ENCODE data around the gene NMNAT1. TPM values are rescaled to one million over a fixed set of nuclear protein-coding genes. Genes with fewer than 3 reads are reported as not detected.
A peak's percentile ranks its signal among the peaks of the same experiment; 100 is the strongest.
"Not testable (repeated sequence)": the region's sequence is repeated elsewhere in the genome, so short reads cannot be mapped to it uniquely, and the experiment has no call there.

The NMNAT1 gene
- total RNA-seq, 2 donors from 2014 or later: 5.4 to 7.9 TPM

DNA sequence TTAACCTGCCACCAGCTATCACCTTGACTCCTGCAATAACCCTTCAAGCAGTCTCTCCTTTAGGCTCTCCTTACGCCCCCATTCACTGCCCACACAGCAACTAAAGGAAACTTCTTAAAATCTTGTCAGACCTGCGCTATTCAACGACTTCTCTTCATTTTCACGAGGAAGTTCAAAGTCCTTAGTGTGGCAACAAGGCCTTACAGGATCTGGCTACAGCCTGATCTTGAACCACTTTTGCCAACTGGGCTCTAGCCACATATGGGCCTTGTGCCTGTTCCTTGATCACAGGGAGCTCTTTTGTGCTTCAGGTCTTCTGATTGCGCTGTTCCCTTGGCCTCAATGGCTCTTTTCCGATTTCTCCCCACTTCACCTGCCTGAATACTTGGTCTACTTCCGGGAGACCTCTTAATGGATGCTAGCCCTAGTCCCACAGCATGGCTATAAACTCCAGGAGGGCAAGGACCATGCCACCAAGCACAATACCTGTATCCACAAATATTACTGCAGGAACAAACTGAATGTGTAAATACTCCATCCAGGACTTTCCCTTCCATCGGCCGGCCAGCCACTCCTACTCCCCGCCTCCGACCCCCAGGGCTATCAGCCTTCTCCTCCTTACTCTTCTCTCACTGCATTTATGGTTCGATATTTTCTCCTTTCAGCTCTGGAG, 30.9 kb upstream of the NMNAT1 start:
- no peaks in the 10 kb centered on the region for H3K36me3 ChIP-seq (ENCODE audit: control insufficient read depth, insufficient read depth, low read length)
- no peaks in the 10 kb centered on the region for H3K36me3 Mint-ChIP-seq (ENCODE audit: low read depth)
- TF ChIP-seq, protein P1, sequence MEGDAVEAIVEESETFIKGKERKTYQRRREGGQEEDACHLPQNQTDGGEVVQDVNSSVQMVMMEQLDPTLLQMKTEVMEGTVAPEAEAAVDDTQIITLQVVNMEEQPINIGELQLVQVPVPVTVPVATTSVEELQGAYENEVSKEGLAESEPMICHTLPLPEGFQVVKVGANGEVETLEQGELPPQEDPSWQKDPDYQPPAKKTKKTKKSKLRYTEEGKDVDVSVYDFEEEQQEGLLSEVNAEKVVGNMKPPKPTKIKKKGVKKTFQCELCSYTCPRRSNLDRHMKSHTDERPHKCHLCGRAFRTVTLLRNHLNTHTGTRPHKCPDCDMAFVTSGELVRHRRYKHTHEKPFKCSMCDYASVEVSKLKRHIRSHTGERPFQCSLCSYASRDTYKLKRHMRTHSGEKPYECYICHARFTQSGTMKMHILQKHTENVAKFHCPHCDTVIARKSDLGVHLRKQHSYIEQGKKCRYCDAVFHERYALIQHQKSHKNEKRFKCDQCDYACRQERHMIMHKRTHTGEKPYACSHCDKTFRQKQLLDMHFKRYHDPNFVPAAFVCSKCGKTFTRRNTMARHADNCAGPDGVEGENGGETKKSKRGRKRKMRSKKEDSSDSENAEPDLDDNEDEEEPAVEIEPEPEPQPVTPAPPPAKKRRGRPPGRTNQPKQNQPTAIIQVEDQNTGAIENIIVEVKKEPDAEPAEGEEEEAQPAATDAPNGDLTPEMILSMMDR (conservative IDR thresholded peaks at IDR 0.05): no peak

DNA sequence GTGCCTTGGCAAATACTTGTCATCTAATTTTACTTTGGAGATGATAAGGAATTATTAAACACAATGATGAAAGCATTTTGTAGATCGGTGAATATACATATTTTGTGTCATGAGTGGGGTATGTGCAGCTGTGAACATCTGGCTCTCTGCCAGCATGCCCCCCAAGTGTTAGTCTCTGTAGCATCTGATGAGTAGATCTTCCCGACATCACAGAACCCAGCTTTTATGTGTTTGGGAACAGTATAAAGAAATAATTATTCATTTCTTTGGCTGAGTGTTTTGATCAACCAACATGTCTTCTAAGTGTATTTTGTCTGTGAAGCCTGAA, 28.7 kb upstream of the NMNAT1 start:
- H3K9me3 ChIP-seq (ENCODE audit: control insufficient read depth, low read length): no peaks in the 10 kb centered on the region
- H3K4me3 ChIP-seq (ENCODE audit: low read length): no peak overlapping the region
- H3K27me3 ChIP-seq (ENCODE audit: control insufficient read depth, insufficient read depth, low read length, poor library complexity, severe bottlenecking): no peaks in the 10 kb centered on the region
- H3K9ac ChIP-seq (ENCODE audit: extremely low read depth, low read length, poor library complexity, severe bottlenecking): no peak overlapping the region
- Mint-ChIP-seq H3K27ac (no peak overlapping the region), H3K4me1 (peaks cover 11% of the 10 kb centered on the region), H3K4me3 (no peak overlapping the region), H3K27me3 (ENCODE audit: insufficient read depth) (no peaks in the 10 kb centered on the region), H3K36me3 (ENCODE audit: low read depth) (no peaks in the 10 kb centered on the region), H3K9me3 (no peaks in the 10 kb centered on the region)
- no peaks in the 10 kb centered on the region for H3K4me1 ChIP-seq (ENCODE audit: control insufficient read depth, insufficient read depth, low read length)
- no peak overlapping the region for H3K27ac ChIP-seq (ENCODE audit: low read depth, low read length)
- H3K36me3 ChIP-seq (ENCODE audit: control insufficient read depth, insufficient read depth, low read length): no peaks in the 10 kb centered on the region
- WGBS, 2 experiments (ENCODE audit: insufficient coverage in 1 of 2, insufficient read length in 1 of 2): 67 to 94% methylated on average over 1 to 2 of the region's 2 CpGs
- no peak for DNase-seq
- TF ChIP-seq, protein P1 (conservative IDR thresholded peaks at IDR 0.05): no peak

More for the DNA sequence above, 30.9 kb upstream of the NMNAT1 start:
- Histone ChIP-seq H3K9ac (ENCODE audit: extremely low read depth, low read length, poor library complexity, severe bottlenecking) (no peak overlapping the region), H3K9me3 (ENCODE audit: control insufficient read depth, low read length) (no peaks in the 10 kb centered on the region), H3K4me3 (ENCODE audit: low read length) (no peak overlapping the region), H3K4me1 (ENCODE audit: control insufficient read depth, insufficient read depth, low read length) (no peaks in the 10 kb centered on the region), H3K27me3 (ENCODE audit: control insufficient read depth, insufficient read depth, low read length, poor library complexity, severe bottlenecking) (no peaks in the 10 kb centered on the region), H3K27ac (ENCODE audit: low read depth, low read length) (no peak overlapping the region)
- H3K4me3 Mint-ChIP-seq: no peak overlapping the region
- H3K9me3 Mint-ChIP-seq: no peaks in the 10 kb centered on the region
- no peak for DNase-seq
- H3K4me1 Mint-ChIP-seq: peaks cover 20% of the 10 kb centered on the region
- no peaks in the 10 kb centered on the region for H3K27me3 Mint-ChIP-seq (ENCODE audit: insufficient read depth)
- 91 to 94% methylated on average over 9 to 12 of the region's 12 CpGs for WGBS, 2 experiments (ENCODE audit: insufficient coverage in 1 of 2, insufficient read length in 1 of 2)
- peak overlapping the region; percentile 6 for H3K27ac Mint-ChIP-seq

DNA sequence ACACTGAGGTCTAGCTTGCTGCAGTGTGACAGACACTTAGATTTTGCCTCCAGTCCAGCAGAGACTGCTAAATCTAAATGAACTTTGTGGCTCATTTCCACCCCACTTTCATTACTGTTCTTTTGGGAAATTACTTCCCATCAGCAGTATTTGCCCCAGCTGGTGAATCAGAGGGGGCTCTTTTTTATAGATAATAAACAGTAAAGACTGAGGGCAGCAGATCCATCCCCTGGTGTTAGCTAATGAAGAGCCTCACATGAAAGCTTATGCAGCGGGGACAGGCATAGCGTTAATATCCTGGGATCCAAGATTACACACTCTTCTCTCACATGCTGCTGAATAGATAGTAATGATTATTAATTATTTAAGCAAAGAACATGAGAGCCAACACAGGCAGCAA, 26.8 kb upstream of the NMNAT1 start:
- Histone ChIP-seq H3K4me1 (ENCODE audit: control insufficient read depth, insufficient read depth, low read length) (no peaks in the 10 kb centered on the region), H3K9ac (ENCODE audit: extremely low read depth, low read length, poor library complexity, severe bottlenecking) (no peak overlapping the region), H3K27me3 (ENCODE audit: control insufficient read depth, insufficient read depth, low read length, poor library complexity, severe bottlenecking) (no peaks in the 10 kb centered on the region), H3K27ac (ENCODE audit: low read depth, low read length) (no peak overlapping the region), H3K4me3 (ENCODE audit: low read length) (no peak overlapping the region), H3K9me3 (ENCODE audit: control insufficient read depth, low read length) (no peaks in the 10 kb centered on the region), H3K36me3 (ENCODE audit: control insufficient read depth, insufficient read depth, low read length) (no peaks in the 10 kb centered on the region)
- TF ChIP-seq, protein P1 (conservative IDR thresholded peaks at IDR 0.05): no peak
- H3K36me3 Mint-ChIP-seq (ENCODE audit: low read depth): no peaks in the 10 kb centered on the region
- H3K4me1 Mint-ChIP-seq: peaks cover 6% of the 10 kb centered on the region
- 84% methylated on average over 2 of the region's 2 CpGs; no CpG with 5 or more reads in 1 of the 2 experiments for WGBS, 2 experiments (ENCODE audit: insufficient coverage in 1 of 2, insufficient read length in 1 of 2)
- no peaks in the 10 kb centered on the region for H3K27me3 Mint-ChIP-seq (ENCODE audit: insufficient read depth)
- DNase-seq: no peak
- no peak overlapping the region for H3K4me3 Mint-ChIP-seq
- no peaks in the 10 kb centered on the region for H3K9me3 Mint-ChIP-seq
- no peak overlapping the region for H3K27ac Mint-ChIP-seq

DNA sequence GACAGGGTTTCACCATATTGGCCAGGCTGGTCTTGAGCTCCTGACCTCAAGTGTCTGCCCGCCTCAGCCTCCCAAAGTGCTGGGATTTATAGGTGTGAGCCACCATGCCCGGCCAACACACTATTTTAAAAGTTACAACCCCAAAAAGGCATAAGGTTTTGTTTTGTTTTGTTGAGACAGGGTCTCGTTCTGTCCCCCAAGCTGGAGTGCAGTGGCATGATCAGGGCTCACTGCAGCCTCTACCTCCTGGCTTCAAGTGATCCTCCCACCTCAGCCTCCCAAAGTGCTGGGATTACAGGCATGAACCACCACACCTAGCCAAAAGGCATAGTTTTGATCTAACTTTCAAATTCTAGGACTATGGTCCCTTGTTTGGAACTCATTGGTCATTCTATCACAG, 25.8 kb upstream of the NMNAT1 start:
- H3K36me3 ChIP-seq (ENCODE audit: control insufficient read depth, insufficient read depth, low read length); H3K9me3 Mint-ChIP-seq; H3K4me3 ChIP-seq (ENCODE audit: low read length); H3K27ac Mint-ChIP-seq; H3K27me3 Mint-ChIP-seq (ENCODE audit: insufficient read depth); H3K4me3 Mint-ChIP-seq; H3K27ac ChIP-seq (ENCODE audit: low read depth, low read length); H3K4me1 ChIP-seq (ENCODE audit: control insufficient read depth, insufficient read depth, low read length); DNase-seq; H3K27me3 ChIP-seq (ENCODE audit: control insufficient read depth, insufficient read depth, low read length, poor library complexity, severe bottlenecking); H3K36me3 Mint-ChIP-seq (ENCODE audit: low read depth); H3K9me3 ChIP-seq (ENCODE audit: control insufficient read depth, low read length); H3K9ac ChIP-seq (ENCODE audit: extremely low read depth, low read length, poor library complexity, severe bottlenecking): not testable (repeated sequence)
- 87% methylated on average over 3 of the region's 3 CpGs; no CpG with 5 or more reads in 1 of the 2 experiments for WGBS, 2 experiments (ENCODE audit: insufficient coverage in 1 of 2, insufficient read length in 1 of 2)
- peaks cover 11% of the 10 kb centered on the region for H3K4me1 Mint-ChIP-seq

All from endodermal cell (in vitro differentiated cells).